ENCODE measurements around the gene DARS1.

DARS1 gene

DNA sequence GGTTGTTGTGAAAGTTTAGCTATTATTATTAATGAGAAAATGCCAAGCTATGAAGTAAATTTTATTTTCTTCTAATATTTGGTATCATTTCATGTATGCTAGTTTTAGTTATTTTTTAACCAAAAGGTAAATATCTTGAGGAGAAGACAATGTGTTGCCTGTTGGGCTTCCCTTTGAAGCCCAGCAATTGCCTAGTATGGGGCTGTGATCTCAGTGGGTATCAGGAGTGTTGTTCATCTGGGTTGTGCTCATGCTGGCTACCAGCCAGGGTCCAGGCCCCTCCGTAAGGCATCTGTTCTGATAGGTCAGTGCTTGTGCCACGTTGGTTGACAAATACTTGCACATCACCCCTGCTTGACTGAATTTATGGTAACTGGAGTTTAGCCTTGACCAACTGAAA, 38.0 kb upstream of the DARS1 start:
- no peaks in the 10 kb centered on the region for H3K36me3 ChIP-seq (replicated peaks; ENCODE audit: low read depth, low read length)
- no peaks in the 10 kb centered on the region for H3K79me2 ChIP-seq (ENCODE audit: low read length)
- H3K4me3 ChIP-seq (ENCODE audit: low read length) = no peak overlapping the region
- no peak overlapping the region for H2AFZ ChIP-seq (ENCODE audit: low read depth, low read length)
- no peaks in the 10 kb centered on the region for H3K9me3 ChIP-seq (ENCODE audit: insufficient read depth, low read length)
- H3K9ac ChIP-seq (ENCODE audit: low read length) = no peak overlapping the region
- TF ChIP-seq EZH2phosphoT487 (IDR thresholded peaks at IDR 0.05; ENCODE audit: low read depth) (no peak), CTCF (IDR thresholded peaks at IDR 0.05; ENCODE audit: low read depth, low read length) (no peak)
- H3K4me2 ChIP-seq (ENCODE audit: low read length) = no peak overlapping the region
- no peak overlapping the region for H3K27ac ChIP-seq (ENCODE audit: low read length)
- H3K27me3 ChIP-seq (ENCODE audit: low read depth, low read length) = peaks cover 78% of the 10 kb centered on the region
- H4K20me1 ChIP-seq (ENCODE audit: insufficient read depth, low read length) = no peaks in the 10 kb centered on the region
- peaks cover 36% of the 10 kb centered on the region for H3K4me1 ChIP-seq (ENCODE audit: low read length)

DNA sequence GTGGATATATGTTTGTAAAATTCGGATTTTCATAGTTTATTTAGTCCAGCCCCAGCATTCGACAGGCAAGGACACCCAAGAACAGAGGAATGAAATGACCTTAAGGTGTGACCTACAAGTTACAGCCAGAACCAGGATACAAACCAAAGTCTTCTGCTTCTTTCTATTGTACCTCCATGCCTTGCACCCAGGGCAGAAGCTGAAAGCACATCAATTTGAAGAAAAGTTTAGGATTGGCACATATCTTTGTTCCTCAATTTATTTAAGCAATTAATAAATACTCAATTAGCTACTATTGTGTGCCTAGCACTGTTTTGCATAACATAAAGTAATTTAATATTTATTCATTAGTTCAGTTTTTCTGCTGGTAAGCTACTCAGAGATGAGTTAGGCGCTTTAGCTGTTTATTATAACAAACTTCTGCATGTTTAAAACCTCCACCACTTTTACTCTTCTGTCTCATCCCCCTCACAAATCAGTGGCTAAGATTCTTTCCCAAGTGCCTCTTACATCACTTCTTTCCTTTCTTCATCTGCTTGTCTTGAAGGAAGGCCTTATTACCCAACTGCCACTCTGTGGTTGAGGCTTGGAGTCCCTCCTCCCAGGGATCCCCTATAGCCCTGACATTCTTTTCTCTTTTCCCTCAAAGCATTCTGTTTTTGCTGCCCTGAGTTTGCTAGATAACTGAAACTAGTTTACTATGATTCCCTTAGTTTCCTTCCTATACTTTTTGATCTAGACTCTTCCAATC, 37.1 kb upstream of the DARS1 start:
- Histone ChIP-seq H3K27ac (ENCODE audit: low read length) (no peak overlapping the region), H3K9ac (ENCODE audit: low read length) (no peak overlapping the region), H2AFZ (ENCODE audit: low read depth, low read length) (no peak overlapping the region), H3K27me3 (ENCODE audit: low read depth, low read length) (peaks cover 72% of the 10 kb centered on the region), H3K9me3 (ENCODE audit: insufficient read depth, low read length) (no peaks in the 10 kb centered on the region), H4K20me1 (ENCODE audit: insufficient read depth, low read length) (no peaks in the 10 kb centered on the region), H3K36me3 (replicated peaks; ENCODE audit: low read depth, low read length) (no peaks in the 10 kb centered on the region), H3K4me1 (ENCODE audit: low read length) (peaks cover 36% of the 10 kb centered on the region), H3K4me2 (ENCODE audit: low read length) (no peak overlapping the region), H3K4me3 (ENCODE audit: low read length) (no peak overlapping the region), H3K79me2 (ENCODE audit: low read length) (no peaks in the 10 kb centered on the region)
- TF ChIP-seq CTCF (IDR thresholded peaks at IDR 0.05; ENCODE audit: low read depth, low read length) (no peak), EZH2phosphoT487 (IDR thresholded peaks at IDR 0.05; ENCODE audit: low read depth) (no peak)

- no peaks in the 10 kb centered on the region for H3K9me3 ChIP-seq (ENCODE audit: insufficient read depth, low read length)
- no peak overlapping the region for H3K4me2 ChIP-seq (ENCODE audit: low read length)
- TF ChIP-seq CTCF (IDR thresholded peaks at IDR 0.05; ENCODE audit: low read depth, low read length) (no peak), EZH2phosphoT487 (IDR thresholded peaks at IDR 0.05; ENCODE audit: low read depth) (no peak)
- no peak overlapping the region for H3K27ac ChIP-seq (ENCODE audit: low read length)
- H3K9ac ChIP-seq (ENCODE audit: low read length) = no peak overlapping the region
- H2AFZ ChIP-seq (ENCODE audit: low read depth, low read length) = no peak overlapping the region
- no peak overlapping the region for H3K4me3 ChIP-seq (ENCODE audit: low read length)
- no peaks in the 10 kb centered on the region for H3K36me3 ChIP-seq (replicated peaks; ENCODE audit: low read depth, low read length)
- peaks cover 40% of the 10 kb centered on the region for H3K4me1 ChIP-seq (ENCODE audit: low read length)
- H3K27me3 ChIP-seq (ENCODE audit: low read depth, low read length) = peaks cover 70% of the 10 kb centered on the region
- no peaks in the 10 kb centered on the region for H4K20me1 ChIP-seq (ENCODE audit: insufficient read depth, low read length)
- H3K79me2 ChIP-seq (ENCODE audit: low read length) = no peaks in the 10 kb centered on the region
These were observed 36.5 kb upstream of the DARS1 start for GRCh38 chr2:136021976-136022375.

DNA sequence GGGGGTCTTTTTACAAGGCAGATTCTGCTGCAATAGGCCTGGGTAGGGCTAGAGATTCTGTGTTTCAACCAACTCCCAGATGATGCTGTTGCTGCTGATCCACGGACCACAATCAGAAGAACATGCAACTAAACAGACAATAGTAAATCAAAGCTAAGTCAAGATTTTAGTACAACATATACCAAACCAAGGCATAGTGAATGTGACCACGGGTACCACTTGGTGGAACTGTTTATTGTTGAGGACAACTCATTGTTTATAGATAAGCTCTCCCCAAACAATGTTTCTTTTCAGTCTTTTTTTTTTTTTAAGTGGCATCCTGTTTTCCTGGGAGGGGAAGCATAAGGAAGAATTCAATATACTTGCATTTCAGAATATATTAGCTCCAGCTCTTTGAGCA, 36.0 kb upstream of the DARS1 start:
- Histone ChIP-seq H4K20me1 (ENCODE audit: insufficient read depth, low read length) (no peaks in the 10 kb centered on the region), H3K27me3 (ENCODE audit: low read depth, low read length) (peaks cover 75% of the 10 kb centered on the region), H3K9ac (ENCODE audit: low read length) (no peak overlapping the region), H3K79me2 (ENCODE audit: low read length) (no peaks in the 10 kb centered on the region), H3K4me1 (ENCODE audit: low read length) (peaks cover 40% of the 10 kb centered on the region), H3K4me3 (ENCODE audit: low read length) (no peak overlapping the region), H3K36me3 (replicated peaks; ENCODE audit: low read depth, low read length) (no peaks in the 10 kb centered on the region), H2AFZ (ENCODE audit: low read depth, low read length) (no peak overlapping the region), H3K4me2 (ENCODE audit: low read length) (no peak overlapping the region), H3K9me3 (ENCODE audit: insufficient read depth, low read length) (no peaks in the 10 kb centered on the region), H3K27ac (ENCODE audit: low read length) (no peak overlapping the region)
- TF ChIP-seq CTCF (IDR thresholded peaks at IDR 0.05; ENCODE audit: low read depth, low read length) (no peak), EZH2phosphoT487 (IDR thresholded peaks at IDR 0.05; ENCODE audit: low read depth) (no peak)
